Smooth muscle cell (in vitro differentiated cells): ENCODE data around the gene MINPP1. TPM values are rescaled to one million over a fixed set of nuclear protein-coding genes. Genes with fewer than 3 reads are reported as not detected.

Source experiments
- DNase-seq: peaks from one replicate; lab custom pipeline; 2025; ENCODE audit not compliant: unreplicated experiment; lab: John Stamatoyannopoulos, UW
- H2AFZ ChIP-seq: fragments of 200-600 bp; sonication (generic); 2 replicates; pipeline ENCODE4 v1.6.0; 2016; ENCODE audit warnings: antibody characterized with exemption, low read depth, mild to moderate bottlenecking
- H3F3A ChIP-seq: fragments of 200-600 bp; sonication (generic); 2 replicates; pipeline ENCODE4 v1.6.0; 2017; ENCODE audit warnings: antibody characterized with exemption, low read depth
- H3K27ac ChIP-seq: fragments of 200-600 bp; sonication (generic); 2 replicates; pipeline ENCODE4 v1.5.1; 2016; ENCODE audit warnings: low read depth, mild to moderate bottlenecking
- H3K27me3 ChIP-seq: fragments of 200-600 bp; sonication (generic); 2 replicates; pipeline ENCODE4 v1.6.1; 2016; ENCODE audit warnings: low read depth, mild to moderate bottlenecking
- H3K36me3 ChIP-seq: fragments of 200-600 bp; sonication (generic); 2 replicates; pipeline ENCODE4 v1.5.1; 2016; ENCODE audit warnings: low read depth
- H3K4me1 ChIP-seq: fragments of 200-600 bp; sonication (generic); 2 replicates; pipeline ENCODE4 v1.5.1; 2016; ENCODE audit warnings: low read depth
- H3K4me2 ChIP-seq: fragments of 200-600 bp; sonication (generic); 2 replicates; pipeline ENCODE4 v1.6.0; 2016; ENCODE audit warnings: mild to moderate bottlenecking
- H3K4me3 ChIP-seq: fragments of 200-600 bp; sonication (generic); 2 replicates; pipeline ENCODE4 v1.5.1; 2016; ENCODE audit warnings: mild to moderate bottlenecking
- H3K79me2 ChIP-seq: fragments of 200-600 bp; sonication (generic); 2 replicates; pipeline ENCODE4 v1.6.0; 2016; ENCODE audit warnings: low read depth, mild to moderate bottlenecking
- H3K9ac ChIP-seq: fragments of 200-600 bp; sonication (generic); 2 replicates; pipeline ENCODE4 v1.6.0; 2016; ENCODE audit warnings: low read depth
- H3K9me3 ChIP-seq: fragments of 200-600 bp; sonication (generic); replicated peaks from 2 replicates; pipeline ENCODE4 v1.5.1; 2016; ENCODE audit warnings: low read depth
- H4K20me1 ChIP-seq: fragments of 200-600 bp; sonication (generic); 2 replicates; pipeline ENCODE4 v1.6.0; 2016; ENCODE audit warnings: low read depth
- CTCF ChIP-seq: fragments of 200-600 bp; sonication (generic); IDR thresholded peaks from 2 replicates; pipeline ENCODE4 v1.5.1; 2017; ENCODE audit warnings: borderline replicate concordance, mild to moderate bottlenecking, antibody characterized with exemption; ENCODE audit not compliant: insufficient read depth, poor library complexity, severe bottlenecking
- WGBS: methylation state at CpG from one replicate; pipeline ENCODE4 v1.1.7; 2016; ENCODE audit warnings: low lambda C conversion rate; 5-methylcytosine and 5-hydroxymethylcytosine counted together
- polyA plus RNA-seq: library from polyadenylated mRNA; unstranded; fragments of >200 nt; fragmentation: Nextera tagmentation; extraction: Ambion mirVana; gene quantifications from 2 replicates; pipeline ENCODE4 v1.2.1, GENCODE V29; 2016
- total RNA-seq: library from RNA; depleted of rRNA; stranded (reverse); fragments of >200 nt; gene quantifications from 2 replicates; pipeline ENCODE4 v1.2.3, GENCODE V29; 2014

Gene MINPP1
- total and polyA plus RNA-seq, 2 experiments from 2014 or later = 24.5 to 31.7 TPM

- H3K4me1 ChIP-seq = no peaks in the 10 kb centered on the region
- no peak overlapping the region for H3K27ac ChIP-seq
- no peaks in the 10 kb centered on the region for H3F3A ChIP-seq
- no peak overlapping the region for H3K4me2 ChIP-seq
- H3K9ac ChIP-seq = no peak overlapping the region
- H3K9me3 ChIP-seq = no peaks in the 10 kb centered on the region
- no peak overlapping the region for H3K4me3 ChIP-seq
- peaks cover 13% of the 10 kb centered on the region for H3K36me3 ChIP-seq
- peaks cover 4% of the 10 kb centered on the region for H3K79me2 ChIP-seq
- peaks cover 25% of the 10 kb centered on the region for H4K20me1 ChIP-seq
- no peak for DNase-seq
- no peak for TF ChIP-seq CTCF
- WGBS = 84% methylated on average over 7 of the region's 7 CpGs
- no peaks in the 10 kb centered on the region for H3K27me3 ChIP-seq
- no peak overlapping the region for H2AFZ ChIP-seq
These were observed 33.7 kb downstream of the MINPP1 start for GRCh38 chr10:87538092-87539015.

GRCh38 chr10:87541114-87541513 is 36.4 kb downstream of the MINPP1 start:
- H3K27me3 ChIP-seq = no peaks in the 10 kb centered on the region
- TF ChIP-seq CTCF = no peak
- peaks cover 13% of the 10 kb centered on the region for H3K36me3 ChIP-seq
- H2AFZ ChIP-seq = no peak overlapping the region
- H3F3A ChIP-seq = no peaks in the 10 kb centered on the region
- H3K4me3 ChIP-seq = no peak overlapping the region
- 94% methylated on average over 1 of the region's 1 CpG for WGBS
- no peaks in the 10 kb centered on the region for H3K9me3 ChIP-seq
- H3K27ac ChIP-seq = no peak overlapping the region
- H3K79me2 ChIP-seq = no peaks in the 10 kb centered on the region
- no peak for DNase-seq
- H3K9ac ChIP-seq = no peak overlapping the region
- H4K20me1 ChIP-seq = peaks cover 8% of the 10 kb centered on the region
- H3K4me1 ChIP-seq = no peaks in the 10 kb centered on the region
- H3K4me2 ChIP-seq = no peak overlapping the region

- H3K36me3 ChIP-seq = peaks cover 13% of the 10 kb centered on the region
- no peaks in the 10 kb centered on the region for H3K27me3 ChIP-seq
- H2AFZ ChIP-seq = no peak overlapping the region
- no peak overlapping the region for H3K4me2 ChIP-seq
- H3K79me2 ChIP-seq = peaks cover 2% of the 10 kb centered on the region
- no peak overlapping the region for H3K4me3 ChIP-seq
- no peaks in the 10 kb centered on the region for H3K9me3 ChIP-seq
- H3K27ac ChIP-seq = no peak overlapping the region
- no peak overlapping the region for H3K9ac ChIP-seq
- H3F3A ChIP-seq = peaks cover 16% of the 10 kb centered on the region
- H4K20me1 ChIP-seq = peaks cover 19% of the 10 kb centered on the region
- DNase-seq = no peak
- peaks cover 11% of the 10 kb centered on the region for H3K4me1 ChIP-seq
- no peak for TF ChIP-seq CTCF
These were observed 40.0 kb downstream of the MINPP1 start for GRCh38 chr10:87544721-87545120.

GRCh38 chr10:87545783-87546182 is 41.1 kb downstream of the MINPP1 start:
- Histone ChIP-seq H3K9me3 (no peaks in the 10 kb centered on the region), H3K36me3 (peaks cover 13% of the 10 kb centered on the region), H3K4me3 (no peak overlapping the region), H3F3A (peaks cover 16% of the 10 kb centered on the region), H3K9ac (no peak overlapping the region), H3K4me2 (peak overlapping the region; percentile 1), H3K79me2 (peaks cover 8% of the 10 kb centered on the region), H2AFZ (no peak overlapping the region), H3K27me3 (no peaks in the 10 kb centered on the region), H3K4me1 (peaks cover 19% of the 10 kb centered on the region), H3K27ac (peak overlapping the region; percentile 30), H4K20me1 (peaks cover 29% of the 10 kb centered on the region)
- no peak for DNase-seq
- TF ChIP-seq CTCF = no peak
- 91% methylated on average over 5 of the region's 5 CpGs for WGBS
